AG10803 (cell line): ENCODE measurements around the gene ETV3.

Experiments
- DNase-seq: peaks from one replicate; pipeline ENCODE4 v3.0.0; 2010; ENCODE audit warnings: low read depth
- H3K4me3 ChIP-seq: 2 replicates; pipeline ENCODE4 v1.5.1; 2011; ENCODE audit warnings: mild to moderate bottlenecking, low read length, control low read depth
- TF ChIP-seq, protein P1 (sequence below): conservative IDR thresholded peaks from 2 replicates; pipeline ENCODE4 v1.5.1; 2011; ENCODE audit warnings: mild to moderate bottlenecking, low read length, control low read depth, inconsistent platforms

ETV3 gene

DNA sequence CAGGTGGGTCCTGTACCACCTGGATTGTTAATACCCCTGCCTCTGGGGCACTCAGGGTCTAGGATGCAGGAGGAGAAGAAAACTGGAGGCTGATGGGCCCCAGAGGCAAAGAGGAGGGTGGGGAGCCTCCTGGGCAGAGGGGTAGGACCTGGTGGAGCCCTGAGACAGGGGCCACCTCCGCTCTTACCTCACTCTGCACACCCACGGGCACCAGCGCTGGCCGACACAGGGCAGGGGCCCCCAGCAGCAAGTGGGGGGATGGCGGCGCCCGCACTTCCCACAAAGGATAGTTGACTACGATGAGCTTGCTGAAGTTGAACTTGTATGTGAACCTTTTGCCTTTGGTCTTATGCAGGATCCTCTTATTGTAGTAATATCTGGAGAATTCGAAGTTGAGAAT, 39.7 kb downstream of the ETV3 start:
- DNase-seq, result no peak
- no peak overlapping the region for H3K4me3 ChIP-seq
- TF ChIP-seq, protein P1, sequence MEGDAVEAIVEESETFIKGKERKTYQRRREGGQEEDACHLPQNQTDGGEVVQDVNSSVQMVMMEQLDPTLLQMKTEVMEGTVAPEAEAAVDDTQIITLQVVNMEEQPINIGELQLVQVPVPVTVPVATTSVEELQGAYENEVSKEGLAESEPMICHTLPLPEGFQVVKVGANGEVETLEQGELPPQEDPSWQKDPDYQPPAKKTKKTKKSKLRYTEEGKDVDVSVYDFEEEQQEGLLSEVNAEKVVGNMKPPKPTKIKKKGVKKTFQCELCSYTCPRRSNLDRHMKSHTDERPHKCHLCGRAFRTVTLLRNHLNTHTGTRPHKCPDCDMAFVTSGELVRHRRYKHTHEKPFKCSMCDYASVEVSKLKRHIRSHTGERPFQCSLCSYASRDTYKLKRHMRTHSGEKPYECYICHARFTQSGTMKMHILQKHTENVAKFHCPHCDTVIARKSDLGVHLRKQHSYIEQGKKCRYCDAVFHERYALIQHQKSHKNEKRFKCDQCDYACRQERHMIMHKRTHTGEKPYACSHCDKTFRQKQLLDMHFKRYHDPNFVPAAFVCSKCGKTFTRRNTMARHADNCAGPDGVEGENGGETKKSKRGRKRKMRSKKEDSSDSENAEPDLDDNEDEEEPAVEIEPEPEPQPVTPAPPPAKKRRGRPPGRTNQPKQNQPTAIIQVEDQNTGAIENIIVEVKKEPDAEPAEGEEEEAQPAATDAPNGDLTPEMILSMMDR, result no peak

DNA sequence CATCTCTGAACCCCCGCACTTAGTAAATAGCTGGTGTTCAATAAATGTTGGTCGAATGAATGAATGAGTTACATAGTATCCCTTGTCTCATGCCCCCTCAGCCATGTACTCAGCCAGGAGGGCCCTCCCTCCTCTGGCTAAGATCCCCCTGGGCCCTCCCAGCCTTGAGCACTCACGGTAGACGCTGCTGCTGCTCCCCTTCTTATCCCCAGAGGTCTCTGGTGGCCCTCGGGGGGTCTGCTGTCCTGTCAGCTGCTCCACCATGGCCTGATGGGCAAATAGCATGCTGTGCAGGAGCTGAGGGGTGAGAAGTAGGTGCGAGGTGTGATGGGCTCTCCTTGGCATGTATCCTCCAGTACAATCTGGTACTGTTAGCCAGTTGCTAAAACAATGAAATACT, 40.5 kb downstream of the ETV3 start:
- no peak overlapping the region for H3K4me3 ChIP-seq
- TF ChIP-seq, protein P1, result no peak
- DNase-seq, result no peak

DNA sequence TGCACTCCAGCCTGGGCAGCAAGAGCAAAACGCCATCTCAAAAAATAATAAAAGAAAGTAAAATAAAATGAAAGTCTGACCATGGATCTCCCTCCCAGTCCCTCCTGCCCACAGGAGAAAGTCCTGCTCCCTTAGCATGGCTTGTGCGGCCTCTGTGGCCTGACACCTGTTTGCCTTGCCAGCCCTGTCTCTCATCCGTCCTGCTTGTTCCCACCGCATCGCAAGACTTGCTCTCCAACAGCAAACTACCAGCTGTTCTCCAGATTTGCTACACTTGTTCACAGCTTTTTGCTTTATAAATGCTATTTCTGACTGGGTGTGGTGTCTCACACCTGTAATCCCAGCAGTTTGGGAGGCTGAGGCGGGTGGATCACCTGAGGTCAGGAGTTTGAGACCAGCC, 41.3 kb downstream of the ETV3 start:
- TF ChIP-seq, protein P1, result no peak
- no peak overlapping the region for H3K4me3 ChIP-seq
- DNase-seq, result no peak

DNA sequence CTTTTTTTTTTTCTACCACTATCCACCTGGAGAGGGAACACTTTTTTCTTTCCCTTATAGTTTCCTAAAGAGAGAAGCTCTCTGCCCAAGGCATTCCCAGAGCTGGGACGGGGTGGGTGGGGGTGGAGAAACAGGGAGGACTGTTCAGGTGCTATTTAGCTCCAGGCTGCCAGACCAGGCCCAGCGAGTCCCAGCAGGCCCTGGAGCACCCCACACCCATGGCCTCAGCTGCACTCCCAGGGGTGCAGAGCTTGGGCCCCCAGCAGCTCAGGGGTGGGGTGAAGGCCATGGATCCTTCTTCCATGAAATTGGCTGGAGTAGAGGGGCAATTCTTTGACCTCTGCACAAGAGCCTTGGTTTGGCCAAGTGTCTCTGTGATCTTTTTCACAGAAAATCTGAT, 42.6 kb downstream of the ETV3 start:
- DNase-seq, result no peak
- H3K4me3 ChIP-seq, result no peak overlapping the region
- TF ChIP-seq, protein P1, result no peak

DNA sequence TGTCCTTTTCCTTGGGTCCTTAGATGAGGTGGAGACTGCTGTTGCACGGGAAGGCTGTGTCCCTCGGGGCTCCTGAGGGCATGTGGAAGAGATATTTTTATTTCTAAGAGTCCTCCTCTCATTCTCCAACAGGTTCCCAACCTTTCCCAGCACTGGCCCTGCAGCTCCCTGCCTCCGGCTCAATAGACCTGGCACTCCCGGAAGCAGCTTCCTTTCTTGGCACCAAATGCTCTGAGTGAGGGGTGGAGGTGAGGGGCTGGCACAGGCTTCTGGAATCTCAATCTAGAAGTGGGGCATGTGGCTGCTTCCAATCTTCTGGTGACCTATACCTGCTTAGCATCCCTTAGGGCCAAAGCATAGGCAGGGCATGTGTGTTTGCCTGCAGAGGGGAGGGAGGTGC, 43.1 kb downstream of the ETV3 start:
- DNase-seq, result no peak
- TF ChIP-seq, protein P1, result no peak
- no peak overlapping the region for H3K4me3 ChIP-seq

DNA sequence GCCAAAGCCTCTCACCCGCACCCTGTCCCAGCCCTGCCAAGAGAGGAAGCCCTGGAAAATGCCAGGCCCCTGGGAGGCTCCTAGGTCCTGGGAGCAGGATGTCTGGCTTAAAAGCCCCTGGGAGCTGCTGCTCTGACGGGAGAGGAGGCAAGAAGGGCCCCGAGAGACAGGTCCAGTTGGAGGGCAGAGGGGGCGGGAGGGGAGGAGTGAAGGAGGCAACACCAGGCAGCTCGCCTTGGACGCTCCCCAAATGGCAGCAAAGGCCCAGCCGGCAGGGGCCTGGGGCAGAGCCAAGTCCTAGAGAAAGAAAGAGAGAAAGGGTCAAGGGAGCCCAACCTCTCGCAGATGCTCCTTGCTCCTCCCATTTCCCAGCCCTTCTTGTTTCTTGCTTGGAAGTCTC, 45.4 kb downstream of the ETV3 start:
- DNase-seq, result no peak
- TF ChIP-seq, protein P1, result no peak
- no peak overlapping the region for H3K4me3 ChIP-seq

DNA sequence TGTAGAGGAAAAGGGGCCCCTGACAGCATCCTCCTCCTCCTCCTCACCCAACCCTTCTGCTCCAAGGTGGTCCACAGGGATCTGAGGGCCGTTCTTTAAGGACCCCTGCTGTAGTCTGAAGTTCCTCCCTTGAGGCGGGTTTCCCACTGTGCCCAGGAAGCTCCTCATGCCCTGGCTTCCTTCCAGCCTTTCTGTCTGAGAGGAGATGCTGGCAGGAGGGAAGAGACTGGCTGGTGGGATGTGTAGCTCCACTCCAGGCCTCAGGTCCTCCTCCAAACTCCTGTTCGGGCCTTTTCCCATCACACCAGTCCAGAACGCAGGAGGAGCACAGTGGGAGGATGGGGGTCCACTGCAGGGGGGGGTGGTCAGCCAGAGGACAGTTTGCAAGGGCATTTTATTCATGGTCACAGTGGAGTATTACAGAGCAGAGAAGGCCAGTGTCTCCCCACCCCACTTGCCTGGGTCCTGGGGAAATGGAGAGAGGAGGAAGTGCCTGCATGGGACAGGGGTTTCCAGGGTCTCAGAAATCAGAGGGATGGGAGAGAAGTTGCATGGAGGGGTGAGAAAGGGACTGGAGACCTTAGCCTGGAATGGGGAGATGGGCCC, 46.4 kb downstream of the ETV3 start:
- DNase-seq, result no peak
- no peak overlapping the region for H3K4me3 ChIP-seq
- TF ChIP-seq, protein P1, result no peak
